22Rv1 (cell line): ENCODE results near the gene FANCL.
A peak's percentile ranks its signal among the peaks of the same experiment; 100 is the strongest.
"Not testable (repeated sequence)": the region's sequence is repeated elsewhere in the genome, so short reads cannot be mapped to it uniquely, and the experiment has no call there.

Experiments used
- H3K27ac ChIP-seq: fragments of 450-650 bp; 2 replicates; pipeline ENCODE4 v1.5.1; 2017
- CTCF ChIP-seq: fragments of 450-650 bp; IDR thresholded peaks from 2 replicates; pipeline ENCODE4 v1.5.1; 2017; ENCODE audit warnings: mild to moderate bottlenecking
- ZFX ChIP-seq: fragments of 450-650 bp; IDR thresholded peaks from 2 replicates; pipeline ENCODE4 v1.6.1; 2017; ENCODE audit warnings: antibody characterized with exemption, borderline replicate concordance

FANCL gene

GRCh38 chr2:58127111-58127510 lies 114.0 kb downstream of the FANCL start:
- TF ChIP-seq CTCF, result no peak
- no peak for TF ChIP-seq ZFX

DNA sequence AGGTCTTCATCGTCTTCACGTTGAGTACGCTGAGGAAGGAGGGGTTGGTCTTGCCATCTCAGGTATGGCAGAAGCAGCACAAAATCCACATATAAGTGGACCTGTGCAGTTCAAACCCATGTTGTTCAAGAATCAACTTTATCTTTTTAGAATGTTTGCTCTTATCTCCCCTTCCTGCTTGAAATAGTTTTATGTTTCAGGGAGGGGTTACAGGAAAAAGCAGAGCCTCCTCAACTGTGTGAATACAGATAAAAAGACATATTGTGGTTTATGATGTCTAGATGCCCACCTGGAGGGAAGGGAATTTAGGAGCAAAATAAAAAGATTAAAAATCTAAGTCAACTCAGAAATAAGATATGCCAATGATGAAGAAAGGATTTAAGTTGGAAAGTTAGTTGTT lies 118.6 kb downstream of the FANCL start:
- no peak overlapping the region for H3K27ac ChIP-seq
- TF ChIP-seq CTCF (no peak), ZFX (no peak)

More at GRCh38 chr2:58127111-58127510, 114.0 kb downstream of the FANCL start:
- H3K27ac ChIP-seq, result no peak overlapping the region

- no peak overlapping the region for H3K27ac ChIP-seq
- no peak for TF ChIP-seq CTCF
- no peak for TF ChIP-seq ZFX
Observed at GRCh38 chr2:58122040-58122439, 119.1 kb downstream of the FANCL start.

GRCh38 chr2:58120626-58121229 lies 120.4 kb downstream of the FANCL start:
- H3K27ac ChIP-seq, result no peak overlapping the region
- TF ChIP-seq CTCF (no peak), ZFX (no peak)

DNA sequence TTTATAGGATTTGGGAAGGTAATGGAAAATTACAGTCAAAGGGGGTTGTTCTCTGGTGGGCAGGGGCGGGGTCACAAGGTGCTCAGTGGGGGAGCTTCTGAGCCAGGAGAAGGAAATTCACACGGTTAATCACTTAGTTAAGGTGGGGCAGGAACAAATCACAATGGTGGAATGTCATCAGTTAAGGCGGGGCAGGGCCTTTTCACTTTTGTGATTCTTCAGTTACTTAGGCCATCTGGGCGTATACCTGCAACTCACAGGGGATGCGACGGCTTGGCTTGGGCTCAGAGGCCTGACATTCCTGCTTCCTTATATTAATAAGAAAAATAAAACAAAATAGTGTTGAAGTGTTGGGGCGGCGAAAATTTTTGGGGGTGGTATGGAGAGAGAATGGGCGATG lies 127.6 kb downstream of the FANCL start:
- not testable (repeated sequence) for H3K27ac ChIP-seq

GRCh38 chr2:58110765-58111164 lies 130.4 kb downstream of the FANCL start:
- no peak overlapping the region for H3K27ac ChIP-seq
- TF ChIP-seq ZFX (no peak), CTCF (peak; percentile 24)

GRCh38 chr2:58109481-58109880 lies 131.6 kb downstream of the FANCL start:
- no peak overlapping the region for H3K27ac ChIP-seq
- no peak for TF ChIP-seq CTCF
